Measurements from ENCODE around the gene FRYL. TPM values are rescaled to one million over a fixed set of nuclear protein-coding genes. Genes with fewer than 3 reads are reported as not detected.

FRYL gene
- total RNA-seq, 2 experiments from 2014 or later, result 85.4 to 88.5 TPM

DNA sequence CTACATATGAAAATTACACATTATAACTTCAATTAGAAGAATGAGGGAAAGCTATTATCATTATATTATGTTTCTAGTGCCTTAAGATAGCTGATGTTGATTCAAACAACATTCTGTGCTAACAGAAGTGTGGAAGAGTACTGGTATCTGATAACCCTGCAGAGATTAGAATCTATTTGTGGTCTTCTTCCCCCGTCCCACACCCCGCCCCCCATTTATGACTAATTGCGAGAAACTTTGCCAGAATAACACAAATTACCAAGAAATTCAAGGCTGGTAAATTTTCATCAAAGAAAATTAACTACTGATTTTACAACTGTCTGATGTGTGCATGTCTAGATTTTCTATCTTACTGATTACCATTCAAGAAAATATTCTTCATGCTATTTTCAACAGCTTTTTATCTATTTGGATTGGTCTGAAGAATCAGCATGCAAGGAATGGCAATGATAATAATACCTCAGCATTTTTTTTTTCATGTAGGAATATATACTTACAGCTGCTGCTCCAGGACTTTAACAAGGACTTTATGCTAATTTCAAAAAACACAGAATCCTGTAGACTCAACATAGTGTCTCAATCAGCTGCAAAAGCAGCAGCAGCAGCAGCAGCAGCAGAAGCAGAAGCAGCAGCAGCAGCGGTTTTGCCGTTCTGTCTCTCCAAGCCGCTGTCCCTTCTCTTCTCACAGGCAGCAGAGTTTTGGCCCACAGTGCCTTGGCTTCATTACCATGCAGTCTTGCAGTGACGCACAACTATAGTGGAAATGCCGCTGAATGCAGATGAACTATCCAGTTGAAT is 126.7 kb downstream of the FRYL start:
- POLR2A ChIA-PET, result interaction anchor here (0.6 to 2.0 kb wide), 7 partner anchors 12 to 198 kb away, joined by 3 to 4 read pairs (median 3); no protein-coding TSS in a partner anchor
- Histone ChIP-seq H3K4me2 (ENCODE audit: low read length) (no peak overlapping the region), H3K36me3 (ENCODE audit: insufficient read depth, low read length) (no peaks in the 10 kb centered on the region), H3K79me2 (ENCODE audit: insufficient read depth, low read depth, low read length) (peaks cover 16% of the 10 kb centered on the region; the same call in 1 of the 2 replicates), H3K4me1 (ENCODE audit: insufficient read depth, low read length, poor library complexity, severe bottlenecking) (no peaks in the 10 kb centered on the region), H4K20me1 (ENCODE audit: insufficient read depth, low read length) (peaks cover 8% of the 10 kb centered on the region), H2AFZ (ENCODE audit: low read length) (no peak overlapping the region), H3K9me3 (ENCODE audit: low read length) (no peaks in the 10 kb centered on the region), H3K27ac (ENCODE audit: low read depth, low read length, poor library complexity, severe bottlenecking) (no peak overlapping the region), H3K9me2 (ENCODE audit: insufficient read depth, low read length) (no peaks in the 10 kb centered on the region), H3K4me3 (ENCODE audit: low read depth, low read length, poor library complexity, severe bottlenecking) (no peak overlapping the region)
- intact Hi-C loops (cut with micrococcal nuclease; ENCODE audit: unreplicated experiment), result no loop called here
- CTCF ChIA-PET (ENCODE audit: unreplicated experiment), result no interaction called here
- BruUV-seq (replicated peaks), result no TSS peak
- DNase-seq (ENCODE audit: low spot score), result no peak
- TF ChIP-seq, protein P1, sequence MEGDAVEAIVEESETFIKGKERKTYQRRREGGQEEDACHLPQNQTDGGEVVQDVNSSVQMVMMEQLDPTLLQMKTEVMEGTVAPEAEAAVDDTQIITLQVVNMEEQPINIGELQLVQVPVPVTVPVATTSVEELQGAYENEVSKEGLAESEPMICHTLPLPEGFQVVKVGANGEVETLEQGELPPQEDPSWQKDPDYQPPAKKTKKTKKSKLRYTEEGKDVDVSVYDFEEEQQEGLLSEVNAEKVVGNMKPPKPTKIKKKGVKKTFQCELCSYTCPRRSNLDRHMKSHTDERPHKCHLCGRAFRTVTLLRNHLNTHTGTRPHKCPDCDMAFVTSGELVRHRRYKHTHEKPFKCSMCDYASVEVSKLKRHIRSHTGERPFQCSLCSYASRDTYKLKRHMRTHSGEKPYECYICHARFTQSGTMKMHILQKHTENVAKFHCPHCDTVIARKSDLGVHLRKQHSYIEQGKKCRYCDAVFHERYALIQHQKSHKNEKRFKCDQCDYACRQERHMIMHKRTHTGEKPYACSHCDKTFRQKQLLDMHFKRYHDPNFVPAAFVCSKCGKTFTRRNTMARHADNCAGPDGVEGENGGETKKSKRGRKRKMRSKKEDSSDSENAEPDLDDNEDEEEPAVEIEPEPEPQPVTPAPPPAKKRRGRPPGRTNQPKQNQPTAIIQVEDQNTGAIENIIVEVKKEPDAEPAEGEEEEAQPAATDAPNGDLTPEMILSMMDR (conservative IDR thresholded peaks at IDR 0.05; ENCODE audit: low read length), result no peak
- TF ChIP-seq EZH2phosphoT487 (IDR thresholded peaks at IDR 0.05; ENCODE audit: borderline replicate concordance, low read depth, low read length), result no peak

GRCh38 chr4:48651914-48652313 is 128.2 kb downstream of the FRYL start:
- Histone ChIP-seq H3K9me3 (ENCODE audit: low read length) (no peaks in the 10 kb centered on the region), H3K4me2 (ENCODE audit: low read length) (no peak overlapping the region), H2AFZ (ENCODE audit: low read length) (no peak overlapping the region), H4K20me1 (ENCODE audit: insufficient read depth, low read length) (peaks cover 8% of the 10 kb centered on the region), H3K36me3 (ENCODE audit: insufficient read depth, low read length) (no peaks in the 10 kb centered on the region), H3K27ac (ENCODE audit: low read depth, low read length, poor library complexity, severe bottlenecking) (no peak overlapping the region), H3K9me2 (ENCODE audit: insufficient read depth, low read length) (no peaks in the 10 kb centered on the region), H3K79me2 (ENCODE audit: insufficient read depth, low read depth, low read length) (peaks cover 16% of the 10 kb centered on the region; the same call in 1 of the 2 replicates), H3K4me1 (ENCODE audit: insufficient read depth, low read length, poor library complexity, severe bottlenecking) (no peaks in the 10 kb centered on the region), H3K4me3 (ENCODE audit: low read depth, low read length, poor library complexity, severe bottlenecking) (no peak overlapping the region)
- no peak for DNase-seq (ENCODE audit: low spot score)
- no peak for TF ChIP-seq EZH2phosphoT487 (IDR thresholded peaks at IDR 0.05; ENCODE audit: borderline replicate concordance, low read depth, low read length)
- TF ChIP-seq, protein P1 (conservative IDR thresholded peaks at IDR 0.05; ENCODE audit: low read length), result no peak
- CTCF ChIA-PET (ENCODE audit: unreplicated experiment), result no interaction called here
- no TSS peak for BruUV-seq (replicated peaks)
- intact Hi-C loops (cut with micrococcal nuclease; ENCODE audit: unreplicated experiment), result no loop called here
- POLR2A ChIA-PET, result interaction anchor here (2.0 kb wide), 1 partner anchor 13 kb away, joined by 4 read pairs; no protein-coding TSS in a partner anchor

GRCh38 chr4:48649505-48649904 is 130.6 kb downstream of the FRYL start:
- H3K9me2 ChIP-seq (ENCODE audit: insufficient read depth, low read length), result no peaks in the 10 kb centered on the region

More at GRCh38 chr4:48649505-48649904, 130.6 kb downstream of the FRYL start:
- H3K36me3 ChIP-seq (ENCODE audit: insufficient read depth, low read length), result no peaks in the 10 kb centered on the region
- no peak overlapping the region for H3K4me2 ChIP-seq (ENCODE audit: low read length)
- peaks cover 5% of the 10 kb centered on the region for H4K20me1 ChIP-seq (ENCODE audit: insufficient read depth, low read length)
- H3K27ac ChIP-seq (ENCODE audit: low read depth, low read length, poor library complexity, severe bottlenecking), result no peak overlapping the region
- ChIA-PET POLR2A (interaction anchor here (0.6 kb wide), 1 partner anchor 1838 kb away, joined by 4 read pairs; no protein-coding TSS in a partner anchor), CTCF (ENCODE audit: unreplicated experiment) (no interaction called here)
- no peaks in the 10 kb centered on the region for H3K4me1 ChIP-seq (ENCODE audit: insufficient read depth, low read length, poor library complexity, severe bottlenecking)
- peaks cover 10% of the 10 kb centered on the region; the same call in 1 of the 2 replicates for H3K79me2 ChIP-seq (ENCODE audit: insufficient read depth, low read depth, low read length)
- H3K4me3 ChIP-seq (ENCODE audit: low read depth, low read length, poor library complexity, severe bottlenecking), result no peak overlapping the region
- intact Hi-C loops (cut with micrococcal nuclease; ENCODE audit: unreplicated experiment), result no loop called here
- BruUV-seq (replicated peaks), result no TSS peak
- no peak for TF ChIP-seq EZH2phosphoT487 (IDR thresholded peaks at IDR 0.05; ENCODE audit: borderline replicate concordance, low read depth, low read length)
- TF ChIP-seq, protein P1 (conservative IDR thresholded peaks at IDR 0.05; ENCODE audit: low read length), result no peak
- H2AFZ ChIP-seq (ENCODE audit: low read length), result no peak overlapping the region
- H3K9me3 ChIP-seq (ENCODE audit: low read length), result no peaks in the 10 kb centered on the region
- DNase-seq (ENCODE audit: low spot score), result no peak

Measured in OCI-LY7 (cell line).